HepG2 (cell line): ENCODE measurements around the gene GGA2. TPM values are rescaled to one million over a fixed set of nuclear protein-coding genes. Genes with fewer than 3 reads are reported as not detected.

ENCODE experiments used
- CEBPB ChIP-seq: IDR thresholded peaks from 2 replicates; pipeline ENCODE4 v1.6.1; 2011; ENCODE audit warnings: low read depth, low read length, improper control_type of control experiment, borderline replicate concordance
- FOSL1 ChIP-seq: sonication (generic); formaldehyde crosslinking; IDR thresholded peaks from 2 replicates; pipeline ENCODE4 v1.9.0; 2021; ENCODE audit warnings: missing genetic modification reagents, borderline replicate concordance
- FOXM1 ChIP-seq: sonication (generic); formaldehyde crosslinking; IDR thresholded peaks from 2 replicates; pipeline ENCODE4 v1.5.0; 2020; ENCODE audit warnings: missing genetic modification reagents
- HHEX ChIP-seq: IDR thresholded peaks from 2 replicates; pipeline ENCODE4 v1.6.1; 2016; ENCODE audit warnings: control low read depth
- HOXA7 ChIP-seq: sonication (generic); formaldehyde crosslinking; IDR thresholded peaks from 2 replicates; pipeline ENCODE4 v1.8.1; 2022; ENCODE audit warnings: mild to moderate bottlenecking, missing genetic modification reagents, moderate library complexity
- KDM4B ChIP-seq: sonication (generic); formaldehyde crosslinking; IDR thresholded peaks from 2 replicates; pipeline ENCODE4 v1.4.0; 2020; ENCODE audit warnings: missing genetic modification reagents
- KMT2B ChIP-seq: IDR thresholded peaks from 2 replicates; pipeline ENCODE4 v1.6.1; 2016; ENCODE audit warnings: missing genetic modification reagents, missing compliant biosample characterization
- SRSF1 ChIP-seq: fragments of 200-400 bp; formaldehyde crosslinking; optimal IDR thresholded peaks from 2 replicates; pipeline ENCODE3; 2017; ENCODE audit warnings: mild to moderate bottlenecking, low read depth, low read length, moderate library complexity
- ZFP36L1 ChIP-seq: sonication (generic); formaldehyde crosslinking; IDR thresholded peaks from 2 replicates; pipeline ENCODE4 v1.8.0; 2022; ENCODE audit warnings: mild to moderate bottlenecking, missing genetic modification reagents, moderate library complexity
- ZFP62 ChIP-seq: sonication (generic); formaldehyde crosslinking; IDR thresholded peaks from 2 replicates; pipeline ENCODE4 v1.4.0; 2020; ENCODE audit warnings: missing genetic modification reagents
- ZNF331 ChIP-seq: sonication (generic); formaldehyde crosslinking; IDR thresholded peaks from 2 replicates; pipeline ENCODE4 v1.4.0; 2020; ENCODE audit warnings: missing genetic modification reagents
- ZNF337 ChIP-seq: sonication (generic); formaldehyde crosslinking; IDR thresholded peaks from 2 replicates; pipeline ENCODE4 v1.5.1; 2020; ENCODE audit warnings: missing genetic modification reagents, low read depth, mild to moderate bottlenecking, borderline replicate concordance
- ZNF510 ChIP-seq: sonication (generic); formaldehyde crosslinking; IDR thresholded peaks from 2 replicates; pipeline ENCODE4 v1.4.0; 2020; ENCODE audit warnings: low read depth, mild to moderate bottlenecking, missing genetic modification reagents
- ZNF703 ChIP-seq: sonication (generic); formaldehyde crosslinking; IDR thresholded peaks from 2 replicates; pipeline ENCODE4 v1.5.1; 2020; ENCODE audit warnings: missing genetic modification reagents, mild to moderate bottlenecking, moderate library complexity, borderline replicate concordance
- polyA plus RNA-seq, 8 experiments: library from polyadenylated mRNA; depleted of rRNA in 3 of 8; stranded (reverse) in 7 of 8; unstranded in 1 of 8; fragments of >200 nt; fragmentation: Illumina TruSeq in 4 of 8; extraction: Trizol in 4 of 8; gene quantifications; 2 replicates each; pipeline versions ENCODE4 v1.2.1 to v1.2.3, GENCODE V29; 2011 to 2016; ENCODE audit warnings: low read depth in 4 of 8, missing spikeins in 1 of 8, mixed read lengths in 1 of 8; ENCODE audit not compliant: insufficient read depth in 1 of 8
- total RNA-seq, 5 experiments: library from RNA; depleted of rRNA; stranded (reverse); fragments of >200 nt; fragmentation: Illumina TruSeq; extraction: Trizol; gene quantifications; 2 replicates each; pipeline ENCODE4 v1.2.3, GENCODE V29; 2016; ENCODE audit warnings: low read depth in 1 of 5
- TF ChIP-seq, protein P1 (sequence below): sonication (generic); formaldehyde crosslinking; IDR thresholded peaks from 2 replicates; pipeline ENCODE4 v1.4.0; 2020; ENCODE audit warnings: mild to moderate bottlenecking, missing genetic modification reagents
- TF ChIP-seq, protein P2 (sequence below): sonication (generic); formaldehyde crosslinking; IDR thresholded peaks from 2 replicates; pipeline ENCODE4 v1.4.0; 2020; ENCODE audit warnings: missing genetic modification reagents, borderline replicate concordance
- TF ChIP-seq, protein P3 (sequence below): sonication (generic); formaldehyde crosslinking; IDR thresholded peaks from 2 replicates; pipeline ENCODE4 v1.8.0; 2022; ENCODE audit warnings: missing genetic modification reagents, low read depth, mild to moderate bottlenecking, borderline replicate concordance
- TF ChIP-seq, protein P4 (sequence below): sonication (generic); formaldehyde crosslinking; IDR thresholded peaks from 2 replicates; pipeline ENCODE4 v1.5.1; 2020; ENCODE audit warnings: mild to moderate bottlenecking, missing genetic modification reagents, moderate library complexity
- TF ChIP-seq, protein P5 (sequence below): sonication (generic); formaldehyde crosslinking; IDR thresholded peaks from 2 replicates; pipeline ENCODE4 v1.5.1; 2020; ENCODE audit warnings: mild to moderate bottlenecking, missing genetic modification reagents, borderline replicate concordance
- TF ChIP-seq, protein P6 (sequence below): IDR thresholded peaks from 2 replicates; pipeline ENCODE4 v1.6.1; 2016; ENCODE audit warnings: mild to moderate bottlenecking

The GGA2 gene
- total and polyA plus RNA-seq, 2 of the 13 experiments (the other 11 are each of a cell fraction or from before 2014, with no cell fraction given): 51.5 to 69.8 TPM

DNA sequence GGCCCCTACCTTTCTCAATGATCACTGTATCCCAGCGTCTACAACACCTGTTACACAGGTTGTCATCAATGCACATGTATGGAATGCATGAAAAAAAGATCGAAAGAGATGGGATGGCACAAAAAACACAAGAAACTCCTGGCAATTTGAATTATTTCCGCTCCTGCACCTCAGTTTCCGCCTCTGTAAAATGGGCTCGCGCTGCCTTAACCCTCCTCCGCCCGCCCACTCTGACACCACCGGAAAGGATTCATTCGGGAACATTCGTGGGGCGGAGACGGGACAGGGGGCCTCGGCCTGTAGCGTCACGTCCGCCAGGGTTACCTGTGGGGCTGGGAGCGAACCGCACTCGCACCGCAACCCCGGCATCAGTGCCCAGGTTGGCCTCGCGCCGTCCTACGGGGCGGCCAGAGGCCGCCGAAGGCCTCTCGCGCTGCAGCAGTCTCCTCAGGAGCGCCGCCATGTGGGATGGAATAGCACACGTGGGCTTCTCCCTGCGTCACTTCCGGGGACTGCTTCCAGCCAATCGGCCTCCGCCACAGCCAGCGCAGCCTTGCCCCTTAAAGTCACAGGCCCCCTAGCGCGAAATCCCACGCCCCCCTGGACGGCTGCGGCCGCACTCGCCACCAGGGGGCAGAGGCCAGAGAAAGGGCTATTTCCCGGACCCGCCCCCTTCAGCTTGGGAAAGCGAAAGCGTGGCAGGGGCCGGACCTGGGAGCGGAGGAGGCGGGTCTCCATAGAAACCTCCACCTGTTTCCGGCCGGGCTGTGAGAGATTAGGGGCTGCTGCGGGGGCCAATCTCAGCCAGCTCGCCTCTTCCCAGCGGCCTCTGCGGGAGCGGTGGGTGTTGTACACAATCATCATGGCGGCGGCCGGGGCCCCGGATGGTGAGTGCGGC is 46.8 kb upstream of the GGA2 start, which contains the start of the genes EARS2 and UBFD1 (continued):
- no peak for TF ChIP-seq HOXA7 (CRISPR knock-in tag)
- TF ChIP-seq KDM4B (CRISPR knock-in tag): no peak; the same call in none of the 2 replicates
- TF ChIP-seq, protein P1, sequence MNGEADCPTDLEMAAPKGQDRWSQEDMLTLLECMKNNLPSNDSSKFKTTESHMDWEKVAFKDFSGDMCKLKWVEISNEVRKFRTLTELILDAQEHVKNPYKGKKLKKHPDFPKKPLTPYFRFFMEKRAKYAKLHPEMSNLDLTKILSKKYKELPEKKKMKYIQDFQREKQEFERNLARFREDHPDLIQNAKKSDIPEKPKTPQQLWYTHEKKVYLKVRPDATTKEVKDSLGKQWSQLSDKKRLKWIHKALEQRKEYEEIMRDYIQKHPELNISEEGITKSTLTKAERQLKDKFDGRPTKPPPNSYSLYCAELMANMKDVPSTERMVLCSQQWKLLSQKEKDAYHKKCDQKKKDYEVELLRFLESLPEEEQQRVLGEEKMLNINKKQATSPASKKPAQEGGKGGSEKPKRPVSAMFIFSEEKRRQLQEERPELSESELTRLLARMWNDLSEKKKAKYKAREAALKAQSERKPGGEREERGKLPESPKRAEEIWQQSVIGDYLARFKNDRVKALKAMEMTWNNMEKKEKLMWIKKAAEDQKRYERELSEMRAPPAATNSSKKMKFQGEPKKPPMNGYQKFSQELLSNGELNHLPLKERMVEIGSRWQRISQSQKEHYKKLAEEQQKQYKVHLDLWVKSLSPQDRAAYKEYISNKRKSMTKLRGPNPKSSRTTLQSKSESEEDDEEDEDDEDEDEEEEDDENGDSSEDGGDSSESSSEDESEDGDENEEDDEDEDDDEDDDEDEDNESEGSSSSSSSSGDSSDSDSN (CRISPR knock-in tag): peak; percentile 73
- TF ChIP-seq, protein P2, sequence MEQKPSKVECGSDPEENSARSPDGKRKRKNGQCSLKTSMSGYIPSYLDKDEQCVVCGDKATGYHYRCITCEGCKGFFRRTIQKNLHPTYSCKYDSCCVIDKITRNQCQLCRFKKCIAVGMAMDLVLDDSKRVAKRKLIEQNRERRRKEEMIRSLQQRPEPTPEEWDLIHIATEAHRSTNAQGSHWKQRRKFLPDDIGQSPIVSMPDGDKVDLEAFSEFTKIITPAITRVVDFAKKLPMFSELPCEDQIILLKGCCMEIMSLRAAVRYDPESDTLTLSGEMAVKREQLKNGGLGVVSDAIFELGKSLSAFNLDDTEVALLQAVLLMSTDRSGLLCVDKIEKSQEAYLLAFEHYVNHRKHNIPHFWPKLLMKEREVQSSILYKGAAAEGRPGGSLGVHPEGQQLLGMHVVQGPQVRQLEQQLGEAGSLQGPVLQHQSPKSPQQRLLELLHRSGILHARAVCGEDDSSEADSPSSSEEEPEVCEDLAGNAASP (CRISPR knock-in tag): peak; percentile 87
- peak; percentile 76; the same call in 1 of the 2 replicates for TF ChIP-seq ZFP36L1
- TF ChIP-seq ZNF703 (CRISPR knock-in tag): no peak; the same call in 1 of the 2 replicates
- TF ChIP-seq, protein P3, sequence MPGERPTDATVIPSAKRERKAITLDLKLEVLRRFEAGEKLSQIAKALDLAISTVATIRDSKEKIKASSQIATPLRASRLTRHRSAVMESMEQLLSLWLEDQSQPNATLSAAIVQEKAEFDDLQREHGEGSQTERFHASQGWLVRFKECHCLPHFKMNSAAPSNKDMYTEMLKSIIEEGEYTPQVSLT (CRISPR knock-in tag): no peak
- TF ChIP-seq CEBPB: no peak; the same call in 1 of the 2 replicates
- peak; percentile 89 for TF ChIP-seq KMT2B (CRISPR knock-in tag)
- peak; percentile 90 for TF ChIP-seq SRSF1
- TF ChIP-seq ZFP62 (CRISPR knock-in tag): no peak; the same call in 1 of the 2 replicates
- peak; percentile 68 for TF ChIP-seq FOSL1 (CRISPR knock-in tag)
- TF ChIP-seq HHEX (CRISPR knock-in tag): no peak; the same call in 1 of the 2 replicates
- TF ChIP-seq FOXM1 (CRISPR knock-in tag): peak; percentile 74; the same call in 1 of the 2 replicates
- TF ChIP-seq, protein P4, sequence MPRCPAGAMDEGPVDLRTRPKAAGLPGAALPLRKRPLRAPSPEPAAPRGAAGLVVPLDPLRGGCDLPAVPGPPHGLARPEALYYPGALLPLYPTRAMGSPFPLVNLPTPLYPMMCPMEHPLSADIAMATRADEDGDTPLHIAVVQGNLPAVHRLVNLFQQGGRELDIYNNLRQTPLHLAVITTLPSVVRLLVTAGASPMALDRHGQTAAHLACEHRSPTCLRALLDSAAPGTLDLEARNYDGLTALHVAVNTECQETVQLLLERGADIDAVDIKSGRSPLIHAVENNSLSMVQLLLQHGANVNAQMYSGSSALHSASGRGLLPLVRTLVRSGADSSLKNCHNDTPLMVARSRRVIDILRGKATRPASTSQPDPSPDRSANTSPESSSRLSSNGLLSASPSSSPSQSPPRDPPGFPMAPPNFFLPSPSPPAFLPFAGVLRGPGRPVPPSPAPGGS (CRISPR knock-in tag): peak; percentile 67; the same call in 1 of the 2 replicates
- peak; percentile 90 for TF ChIP-seq ZNF331
- peak; percentile 22; the same call in 1 of the 2 replicates for TF ChIP-seq ZNF510 (CRISPR knock-in tag)
- TF ChIP-seq, protein P5, sequence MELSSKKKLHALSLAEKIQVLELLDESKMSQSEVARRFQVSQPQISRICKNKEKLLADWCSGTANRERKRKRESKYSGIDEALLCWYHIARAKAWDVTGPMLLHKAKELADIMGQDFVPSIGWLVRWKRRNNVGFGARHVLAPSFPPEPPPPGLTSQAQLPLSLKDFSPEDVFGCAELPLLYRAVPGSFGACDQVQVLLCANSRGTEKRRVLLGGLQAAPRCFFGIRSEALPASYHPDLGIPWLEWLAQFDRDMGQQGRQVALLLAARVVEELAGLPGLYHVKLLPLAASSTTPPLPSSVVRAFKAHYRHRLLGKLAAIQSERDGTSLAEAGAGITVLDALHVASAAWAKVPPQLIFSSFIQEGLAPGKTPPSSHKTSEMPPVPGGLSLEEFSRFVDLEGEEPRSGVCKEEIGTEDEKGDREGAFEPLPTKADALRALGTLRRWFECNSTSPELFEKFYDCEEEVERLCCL: no peak
- peak; percentile 77; the same call in 1 of the 2 replicates for TF ChIP-seq ZNF337 (CRISPR knock-in tag)
- TF ChIP-seq, protein P6, sequence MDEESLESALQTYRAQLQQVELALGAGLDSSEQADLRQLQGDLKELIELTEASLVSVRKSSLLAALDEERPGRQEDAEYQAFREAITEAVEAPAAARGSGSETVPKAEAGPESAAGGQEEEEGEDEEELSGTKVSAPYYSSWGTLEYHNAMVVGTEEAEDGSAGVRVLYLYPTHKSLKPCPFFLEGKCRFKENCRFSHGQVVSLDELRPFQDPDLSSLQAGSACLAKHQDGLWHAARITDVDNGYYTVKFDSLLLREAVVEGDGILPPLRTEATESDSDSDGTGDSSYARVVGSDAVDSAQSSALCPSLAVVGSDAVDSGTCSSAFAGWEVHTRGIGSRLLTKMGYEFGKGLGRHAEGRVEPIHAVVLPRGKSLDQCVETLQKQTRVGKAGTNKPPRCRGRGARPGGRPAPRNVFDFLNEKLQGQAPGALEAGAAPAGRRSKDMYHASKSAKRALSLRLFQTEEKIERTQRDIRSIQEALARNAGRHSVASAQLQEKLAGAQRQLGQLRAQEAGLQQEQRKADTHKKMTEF (CRISPR knock-in tag): peak; percentile 99
